Adrenal gland (tissue), 5 donors: ENCODE measurements around the gene PGAP1.

Experiments used
- CTCF ChIP-seq, 6 experiments: fragments of 450-650 bp in 4 of 6; fragments of 200-600 bp in 2 of 6; sonication (generic) in 1 of 6; IDR thresholded peaks; 1 replicate in 5 of 6; 2 replicates in 1 of 6; pipeline versions ENCODE4 v1.5.1 to v1.8.0; 2016 to 2021; ENCODE audit warnings: antibody characterized with exemption in 6 of 6, mild to moderate bottlenecking in 2 of 6, moderate library complexity in 1 of 6
- POLR2A ChIP-seq, 2 donors: fragments of 450-650 bp; IDR thresholded peaks; one replicate each; pipeline ENCODE4 v1.6.1; 2017; ENCODE audit warnings: antibody characterized with exemption in 2 of 2, mild to moderate bottlenecking in 2 of 2, moderate library complexity in 1 of 2
- donor health status: DM: no; HTN: no; CAD: no.

GRCh38 chr2:196839574-196839973 is 86.9 kb downstream of the PGAP1 start:
- TF ChIP-seq CTCF (IDR thresholded peaks at IDR 0.05) = no peak
- no peak for TF ChIP-seq POLR2A (IDR thresholded peaks at IDR 0.05)
